SU-DHL-6 (cell line): Measurements from ENCODE around the gene RPS6KA1.

Experiments
- EZH2phosphoT487 ChIP-seq: fragments of 200-600 bp; sonication (generic), shearing (Covaris generic); conservative IDR thresholded peaks from 2 replicates; pipeline ENCODE4 v1.6.1; 2018; ENCODE audit warnings: mild to moderate bottlenecking, antibody characterized with exemption, low read length, moderate library complexity, mixed read lengths
- TF ChIP-seq, protein P1 (sequence below): fragments of 200-600 bp; sonication (generic); IDR thresholded peaks from one replicate; pipeline ENCODE4 v1.5.1; 2017; ENCODE audit warnings: antibody characterized with exemption, mild to moderate bottlenecking, low read length, moderate library complexity; ENCODE audit not compliant: insufficient read depth, poor library complexity, severe bottlenecking

DNA sequence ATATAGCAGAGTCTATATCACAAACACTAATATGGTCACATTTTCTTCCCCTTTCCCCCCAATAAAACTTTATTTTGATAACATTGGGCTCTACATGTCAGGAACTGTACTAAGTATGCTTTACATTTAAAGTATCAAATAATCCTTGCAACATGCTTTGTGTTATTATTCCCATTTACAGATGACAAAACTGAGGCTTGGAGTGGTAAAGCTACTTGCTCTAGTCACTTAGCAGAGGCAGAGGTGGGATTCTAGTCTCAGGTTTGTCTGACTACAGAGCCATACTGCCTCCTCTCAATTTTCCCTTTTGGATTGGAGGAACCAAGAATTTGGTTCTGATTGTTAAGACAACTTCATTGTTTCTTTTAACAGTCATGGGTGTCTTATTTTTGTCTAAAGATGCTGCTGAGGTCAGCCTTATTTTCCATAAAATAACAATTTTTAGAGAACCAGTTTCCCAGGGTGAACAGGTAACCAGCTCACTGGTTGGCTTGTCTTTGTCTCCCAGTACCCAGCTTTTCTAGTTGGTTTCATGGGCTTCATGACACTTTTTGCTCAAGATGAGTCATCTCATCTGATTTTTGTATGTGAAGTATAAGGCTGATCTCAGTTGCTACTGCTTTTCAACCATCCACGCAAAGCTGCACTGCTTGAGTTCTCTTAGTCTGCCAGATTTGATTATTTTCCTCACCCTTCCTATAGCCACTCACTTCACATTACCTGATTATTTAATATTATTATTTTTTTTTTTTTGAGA, 85.3 kb downstream of the RPS6KA1 start:
- TF ChIP-seq, protein P1, sequence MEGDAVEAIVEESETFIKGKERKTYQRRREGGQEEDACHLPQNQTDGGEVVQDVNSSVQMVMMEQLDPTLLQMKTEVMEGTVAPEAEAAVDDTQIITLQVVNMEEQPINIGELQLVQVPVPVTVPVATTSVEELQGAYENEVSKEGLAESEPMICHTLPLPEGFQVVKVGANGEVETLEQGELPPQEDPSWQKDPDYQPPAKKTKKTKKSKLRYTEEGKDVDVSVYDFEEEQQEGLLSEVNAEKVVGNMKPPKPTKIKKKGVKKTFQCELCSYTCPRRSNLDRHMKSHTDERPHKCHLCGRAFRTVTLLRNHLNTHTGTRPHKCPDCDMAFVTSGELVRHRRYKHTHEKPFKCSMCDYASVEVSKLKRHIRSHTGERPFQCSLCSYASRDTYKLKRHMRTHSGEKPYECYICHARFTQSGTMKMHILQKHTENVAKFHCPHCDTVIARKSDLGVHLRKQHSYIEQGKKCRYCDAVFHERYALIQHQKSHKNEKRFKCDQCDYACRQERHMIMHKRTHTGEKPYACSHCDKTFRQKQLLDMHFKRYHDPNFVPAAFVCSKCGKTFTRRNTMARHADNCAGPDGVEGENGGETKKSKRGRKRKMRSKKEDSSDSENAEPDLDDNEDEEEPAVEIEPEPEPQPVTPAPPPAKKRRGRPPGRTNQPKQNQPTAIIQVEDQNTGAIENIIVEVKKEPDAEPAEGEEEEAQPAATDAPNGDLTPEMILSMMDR = no peak
- no peak for TF ChIP-seq EZH2phosphoT487
